Breast epithelium (tissue), 4 donors: Measurements from ENCODE around the gene FRY. TPM values are rescaled to one million over a fixed set of nuclear protein-coding genes. Genes with fewer than 3 reads are reported as not detected.
A peak's percentile ranks its signal among the peaks of the same experiment; 100 is the strongest.

ENCODE experiments used
- DNase-seq, 2 donors: peaks; one replicate each; pipeline ENCODE4 v3.0.0-alpha.2; 2019; ENCODE audit warnings: low spot score in 2 of 2
- H3K27ac ChIP-seq, 2 donors: fragments of 200-600 bp; sonication (generic) in 1 of 2; one replicate each; pipeline ENCODE4 v1.5.1; 2016 to 2019; ENCODE audit warnings: mild to moderate bottlenecking in 1 of 2
- H3K27me3 ChIP-seq, 2 donors: fragments of 200-600 bp; sonication (generic) in 1 of 2; one replicate each; pipeline versions ENCODE4 v1.5.1 to v1.6.0; 2017 to 2019; ENCODE audit warnings: control low read depth in 1 of 2, mild to moderate bottlenecking in 1 of 2
- H3K36me3 ChIP-seq: fragments of 200-600 bp; one replicate; pipeline ENCODE4 v1.5.1; 2019
- H3K4me1 ChIP-seq, 2 donors: fragments of 200-600 bp; sonication (generic); one replicate each; pipeline ENCODE4 v1.5.1; 2016 to 2019; ENCODE audit warnings: control low read depth in 1 of 2
- H3K4me3 ChIP-seq, 3 donors: fragments of 200-600 bp; sonication (generic); 1 replicate in 2 of 3; 2 replicates in 1 of 3; pipeline ENCODE4 v1.5.1; 2016 to 2019; ENCODE audit warnings: mild to moderate bottlenecking in 3 of 3, moderate library complexity in 2 of 3
- H3K9me3 ChIP-seq, 2 donors: fragments of 200-600 bp; sonication (generic) in 1 of 2; one replicate each; pipeline ENCODE4 v1.5.1; 2016 to 2019; ENCODE audit warnings: control low read depth in 1 of 2
- CTCF ChIP-seq, 3 donors: fragments of 450-650 bp; IDR thresholded peaks; one replicate each; pipeline ENCODE4 v1.5.1; 2016 to 2017; ENCODE audit warnings: antibody characterized with exemption in 3 of 3, mild to moderate bottlenecking in 3 of 3, moderate library complexity in 3 of 3
- POLR2A ChIP-seq: fragments of 450-650 bp; IDR thresholded peaks from one replicate; pipeline ENCODE4 v1.6.1; 2016; ENCODE audit warnings: antibody characterized with exemption, mild to moderate bottlenecking, moderate library complexity
- POLR2AphosphoS5 ChIP-seq, 3 donors: sonication (generic); formaldehyde crosslinking; IDR thresholded peaks; one replicate each; pipeline ENCODE4 v1.6.1; 2017; ENCODE audit warnings: antibody characterized with exemption in 3 of 3
- intact Hi-C: fragments of 100-400 bp; cut with DNase I; formaldehyde crosslinking; loops from one replicate; pipeline ENCODE4 v1.15.1; 2023; ENCODE audit warnings: low total_unique reads
- total RNA-seq, 3 donors: library from RNA; depleted of rRNA; stranded (reverse); fragments of >200 nt; gene quantifications; one replicate each; pipeline ENCODE4 v1.1.0, GENCODE V29; 2016

The FRY gene
- total RNA-seq, 3 donors from 2014 or later, result 41.0 to 52.8 (median 46.4) TPM

GRCh38 chr13:32151240-32151639 is 119.7 kb downstream of the FRY start:
- Histone ChIP-seq H3K9me3 (no peaks in the 10 kb centered on the region), H3K27ac (peak overlapping the region in 1 of 2 donors; percentile 70), H3K4me3 (no peak overlapping the region), H3K36me3 (no peaks in the 10 kb centered on the region), H3K27me3 (no peaks in the 10 kb centered on the region), H3K4me1 (no peaks in the 10 kb centered on the region)
- DNase-seq, result no peak
- intact Hi-C loops, result no loop called here
- TF ChIP-seq POLR2AphosphoS5 (IDR thresholded peaks at IDR 0.05) (no peak), POLR2A (no peak), CTCF (IDR thresholded peaks at IDR 0.05) (no peak)

- no peak overlapping the region for H3K4me3 ChIP-seq
These were observed 121.5 kb downstream of the FRY start for GRCh38 chr13:32153056-32153455.

GRCh38 chr13:32159137-32159869 is 127.7 kb downstream of the FRY start:
- Histone ChIP-seq H3K27ac (no peak overlapping the region), H3K4me3 (no peak overlapping the region)
- TF ChIP-seq POLR2A (no peak), CTCF (IDR thresholded peaks at IDR 0.05) (no peak), POLR2AphosphoS5 (IDR thresholded peaks at IDR 0.05) (no peak)

More at GRCh38 chr13:32153056-32153455, 121.5 kb downstream of the FRY start:
- no peaks in the 10 kb centered on the region for H3K36me3 ChIP-seq
- no peak for DNase-seq
- no peaks in the 10 kb centered on the region for H3K27me3 ChIP-seq
- no peak overlapping the region for H3K27ac ChIP-seq
- TF ChIP-seq CTCF (IDR thresholded peaks at IDR 0.05), result no peak
- no peak for TF ChIP-seq POLR2AphosphoS5 (IDR thresholded peaks at IDR 0.05)
- TF ChIP-seq POLR2A, result no peak
- intact Hi-C loops, result no loop called here
- no peaks in the 10 kb centered on the region for H3K4me1 ChIP-seq
- no peaks in the 10 kb centered on the region for H3K9me3 ChIP-seq

GRCh38 chr13:32162395-32163005 is 130.9 kb downstream of the FRY start:
- Histone ChIP-seq H3K27ac (no peak overlapping the region), H3K36me3 (no peaks in the 10 kb centered on the region), H3K4me1 (no peaks in the 10 kb centered on the region), H3K27me3 (no peaks in the 10 kb centered on the region), H3K9me3 (no peaks in the 10 kb centered on the region), H3K4me3 (no peak overlapping the region)
- no peak for DNase-seq
- TF ChIP-seq POLR2A (no peak), CTCF (IDR thresholded peaks at IDR 0.05) (no peak), POLR2AphosphoS5 (IDR thresholded peaks at IDR 0.05) (no peak)
- intact Hi-C loops, result no loop called here

More at GRCh38 chr13:32159137-32159869, 127.7 kb downstream of the FRY start:
- H3K36me3 ChIP-seq, result no peaks in the 10 kb centered on the region
- no peaks in the 10 kb centered on the region for H3K4me1 ChIP-seq
- H3K27me3 ChIP-seq, result no peaks in the 10 kb centered on the region
- H3K9me3 ChIP-seq, result no peaks in the 10 kb centered on the region
- no peak for DNase-seq
- intact Hi-C loops, result no loop called here

- TF ChIP-seq CTCF (IDR thresholded peaks at IDR 0.05) (peak in 1 of 3 donors; percentile 14), POLR2AphosphoS5 (IDR thresholded peaks at IDR 0.05) (no peak)
- no peaks in the 10 kb centered on the region for H3K27me3 ChIP-seq
- H3K4me3 ChIP-seq, result no peak overlapping the region
- H3K36me3 ChIP-seq, result no peaks in the 10 kb centered on the region
- no peak overlapping the region for H3K27ac ChIP-seq
- no peak for DNase-seq
- H3K9me3 ChIP-seq, result no peaks in the 10 kb centered on the region
- intact Hi-C loops, result no loop called here
- H3K4me1 ChIP-seq, result no peaks in the 10 kb centered on the region
These were observed 133.2 kb downstream of the FRY start for GRCh38 chr13:32164622-32165268.
